ENCODE results near the gene CEP76. TPM values are rescaled to one million over a fixed set of nuclear protein-coding genes. Genes with fewer than 3 reads are reported as not detected.
A peak's percentile ranks its signal among the peaks of the same experiment; 100 is the strongest.

The CEP76 gene
- total and polyA plus RNA-seq, 2 experiments from 2014 or later, result 11.2 to 25.9 TPM

DNA sequence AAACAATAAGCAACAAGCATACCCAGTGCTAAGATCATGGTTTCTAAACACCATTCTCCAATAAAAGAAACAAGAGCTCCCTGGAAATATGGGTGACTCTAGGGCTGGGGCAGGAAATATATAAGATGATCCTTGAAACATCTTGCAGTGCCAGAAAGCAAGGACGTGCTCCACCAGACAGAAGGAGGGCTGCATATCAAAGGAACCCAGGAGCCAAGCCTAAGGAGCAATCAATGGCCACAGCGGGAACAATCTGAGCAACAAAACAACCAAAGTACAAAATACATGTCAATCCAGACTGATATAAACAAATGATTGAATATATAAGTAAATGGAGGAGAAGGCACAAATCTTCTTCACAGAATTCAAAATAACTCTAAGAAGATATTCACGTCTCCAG lies 54.8 kb downstream of the CEP76 start (continued):
- TF ChIP-seq, protein P1, sequence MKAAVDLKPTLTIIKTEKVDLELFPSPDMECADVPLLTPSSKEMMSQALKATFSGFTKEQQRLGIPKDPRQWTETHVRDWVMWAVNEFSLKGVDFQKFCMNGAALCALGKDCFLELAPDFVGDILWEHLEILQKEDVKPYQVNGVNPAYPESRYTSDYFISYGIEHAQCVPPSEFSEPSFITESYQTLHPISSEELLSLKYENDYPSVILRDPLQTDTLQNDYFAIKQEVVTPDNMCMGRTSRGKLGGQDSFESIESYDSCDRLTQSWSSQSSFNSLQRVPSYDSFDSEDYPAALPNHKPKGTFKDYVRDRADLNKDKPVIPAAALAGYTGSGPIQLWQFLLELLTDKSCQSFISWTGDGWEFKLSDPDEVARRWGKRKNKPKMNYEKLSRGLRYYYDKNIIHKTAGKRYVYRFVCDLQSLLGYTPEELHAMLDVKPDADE (IDR thresholded peaks at IDR 0.05), result no peak
- no peak for TF ChIP-seq ZNF462 (CRISPR knock-in tag; IDR thresholded peaks at IDR 0.05)
- no peak for TF ChIP-seq EZH2phosphoT487 (IDR thresholded peaks at IDR 0.05; ENCODE audit: unreplicated experiment)
- no peak for TF ChIP-seq POLR2AphosphoS5 (IDR thresholded peaks at IDR 0.05; ENCODE audit: low read depth)

- ATAC-seq, result peak; percentile 54
- no peak overlapping the region for H3K27ac Mint-ChIP-seq
- H3K79me2 ChIP-seq (replicated peaks; ENCODE audit: insufficient read depth), result peaks cover 32% of the 10 kb centered on the region
- TF ChIP-seq STAT1 (IDR thresholded peaks at IDR 0.05; ENCODE audit: unreplicated experiment), result no peak
- no peak for TF ChIP-seq EZH2phosphoT487 (IDR thresholded peaks at IDR 0.05; ENCODE audit: unreplicated experiment)
- no peak for TF ChIP-seq JUNB (IDR thresholded peaks at IDR 0.05; ENCODE audit: unreplicated experiment)
- no peak for TF ChIP-seq ZNF114 (CRISPR knock-in tag; IDR thresholded peaks at IDR 0.05)
- TF ChIP-seq, protein P1 (IDR thresholded peaks at IDR 0.05), result no peak
- no peak for TF ChIP-seq EZH2 (IDR thresholded peaks at IDR 0.05; ENCODE audit: low read depth, unreplicated experiment)
- no peak for TF ChIP-seq NANOG (IDR thresholded peaks at IDR 0.05; ENCODE audit: borderline replicate concordance)
- no peak for TF ChIP-seq CTCF (conservative IDR thresholded peaks at IDR 0.05; ENCODE audit: low read depth in 2 of 2)
Observed at GRCh38 chr18:12645751-12646203, 56.7 kb downstream of the CEP76 start.

More at GRCh38 chr18:12645751-12646203, 56.7 kb downstream of the CEP76 start:
- no peaks in the 10 kb centered on the region for H3K36me3 ChIP-seq (ENCODE audit: insufficient read depth)
- Mint-ChIP-seq H3K4me3 (no peak overlapping the region), H3K36me3 (ENCODE audit: low read depth) (no peaks in the 10 kb centered on the region), H3K4me1 (peaks cover 28% of the 10 kb centered on the region), H3K27me3 (ENCODE audit: insufficient read depth, low read depth, poor library complexity) (peaks cover 3% of the 10 kb centered on the region), H3K9me3 (no peaks in the 10 kb centered on the region)
- no peaks in the 10 kb centered on the region for H3K9me2 ChIP-seq (ENCODE audit: insufficient read depth)
- no peaks in the 10 kb centered on the region for H3F3A ChIP-seq (replicated peaks; ENCODE audit: low read depth)
- no peak overlapping the region for H2AFZ ChIP-seq
- H3K4me1 ChIP-seq (ENCODE audit: insufficient read depth), result peaks cover 18% of the 10 kb centered on the region
- H3K27ac ChIP-seq (ENCODE audit: low read depth), result no peak overlapping the region
- no peak overlapping the region for H3K4me3 ChIP-seq
- DNase-seq (ENCODE audit: low spot score), result peak; percentile 31
- no peaks in the 10 kb centered on the region for H3K27me3 ChIP-seq (ENCODE audit: insufficient read depth)
- H4K20me1 ChIP-seq (replicated peaks; ENCODE audit: insufficient read depth), result no peaks in the 10 kb centered on the region
- H3K4me2 ChIP-seq, result no peak overlapping the region
